ENCODE results near the gene COPB2. TPM values are rescaled to one million over a fixed set of nuclear protein-coding genes. Genes with fewer than 3 reads are reported as not detected.
"Not testable (repeated sequence)": the region's sequence is repeated elsewhere in the genome, so short reads cannot be mapped to it uniquely, and the experiment has no call there.

COPB2 gene
- total RNA-seq, 5 donors from 2014 or later (not counting 1 experiment from before 2014, with no cell fraction given) = 25.6 to 76.6 (median 68.2) TPM

GRCh38 chr3:139414608-139415224 lies 25.3 kb upstream of the COPB2 start:
- DNase-seq = no peak
- peaks cover 28% of the 10 kb centered on the region for H3K36me3 Mint-ChIP-seq
- H3K4me1 Mint-ChIP-seq = no peaks in the 10 kb centered on the region
- peaks cover 29 to 78% (median 52%) of the 10 kb centered on the region in 3 donors for H3K9me3 Mint-ChIP-seq
- H3K27ac ChIP-seq (ENCODE audit: low read length) = no peak overlapping the region
- no peaks in the 10 kb centered on the region for H3K9me3 ChIP-seq
- ATAC-seq (replicated peaks in 1 of 4) = no peak
- H3K27me3 ChIP-seq (replicated peaks in 1 of 2; ENCODE audit: control insufficient read depth in 2 of 2, extremely low read depth in 1 of 2, insufficient read depth in 2 of 2, low read length in 1 of 2) = no peaks in the 10 kb centered on the region
- POLR2A ChIA-PET = no interaction called here
- no peak overlapping the region for H3K27ac Mint-ChIP-seq
- CTCF ChIA-PET = no interaction called here
- H3K4me3 ChIP-seq (ENCODE audit: control insufficient read depth in 1 of 2, extremely low read depth in 1 of 2, low read length in 1 of 2) = no peak overlapping the region
- H3K4me1 ChIP-seq (ENCODE audit: control insufficient read depth in 1 of 2, extremely low read depth in 1 of 2, insufficient read depth in 2 of 2, low read length in 2 of 2) = no peaks in the 10 kb centered on the region
- H3K36me3 ChIP-seq (ENCODE audit: control insufficient read depth in 2 of 2, extremely low read depth in 1 of 2, insufficient read depth in 1 of 2, low read length in 1 of 2) = no peaks in the 10 kb centered on the region
- 80% methylated on average over 1 of the region's 2 CpGs for WGBS (ENCODE audit: insufficient coverage)
- no peaks in the 10 kb centered on the region for H3K27me3 Mint-ChIP-seq
- no peak overlapping the region for H3K4me3 Mint-ChIP-seq

- H3K36me3 ChIP-seq (ENCODE audit: control insufficient read depth in 2 of 2, extremely low read depth in 1 of 2, insufficient read depth in 1 of 2, low read length in 1 of 2); H3K4me1 ChIP-seq (ENCODE audit: control insufficient read depth in 1 of 2, extremely low read depth in 1 of 2, insufficient read depth in 2 of 2, low read length in 2 of 2); H3K4me3 ChIP-seq (ENCODE audit: control insufficient read depth in 1 of 2, extremely low read depth in 1 of 2, low read length in 1 of 2); DNase-seq; H3K27ac Mint-ChIP-seq; POLR2A ChIA-PET; H3K27ac ChIP-seq (ENCODE audit: low read length); H3K27me3 ChIP-seq (replicated peaks in 1 of 2; ENCODE audit: control insufficient read depth in 2 of 2, extremely low read depth in 1 of 2, insufficient read depth in 2 of 2, low read length in 1 of 2); CTCF ChIA-PET; ATAC-seq (replicated peaks in 1 of 4); H3K9me3 ChIP-seq; H3K4me3 Mint-ChIP-seq; H3K4me1 Mint-ChIP-seq; H3K27me3 Mint-ChIP-seq: not testable (repeated sequence)
- Mint-ChIP-seq H3K36me3 (peaks cover 23% of the 10 kb centered on the region), H3K9me3 (peaks cover 29 to 92% (median 60%) of the 10 kb centered on the region in 3 donors)
Observed at GRCh38 chr3:139412891-139413290, 23.4 kb upstream of the COPB2 start.

- H3K27ac ChIP-seq (ENCODE audit: low read length); DNase-seq; H3K36me3 ChIP-seq (ENCODE audit: control insufficient read depth in 2 of 2, extremely low read depth in 1 of 2, insufficient read depth in 1 of 2, low read length in 1 of 2); ATAC-seq (replicated peaks in 1 of 4); H3K27me3 ChIP-seq (replicated peaks in 1 of 2; ENCODE audit: control insufficient read depth in 2 of 2, extremely low read depth in 1 of 2, insufficient read depth in 2 of 2, low read length in 1 of 2); H3K27me3 Mint-ChIP-seq; H3K4me1 Mint-ChIP-seq; H3K4me3 Mint-ChIP-seq; H3K9me3 ChIP-seq; H3K4me3 ChIP-seq (ENCODE audit: control insufficient read depth in 1 of 2, extremely low read depth in 1 of 2, low read length in 1 of 2); POLR2A ChIA-PET; H3K4me1 ChIP-seq (ENCODE audit: control insufficient read depth in 1 of 2, extremely low read depth in 1 of 2, insufficient read depth in 2 of 2, low read length in 2 of 2); H3K27ac Mint-ChIP-seq: not testable (repeated sequence)
- CTCF ChIA-PET = interaction anchor here (0.7 kb wide), 2 partner anchors 280 to 1055 kb away, joined by 3 to 4 read pairs; no protein-coding TSS in a partner anchor
- H3K9me3 Mint-ChIP-seq = peaks cover 13 to 37% (median 29%) of the 10 kb centered on the region in 3 donors
- H3K36me3 Mint-ChIP-seq = peaks cover 38% of the 10 kb centered on the region
- no CpG with 5 or more reads among the region's 2 CpGs for WGBS (ENCODE audit: insufficient coverage)
Observed at GRCh38 chr3:139401155-139401554, 11.7 kb upstream of the COPB2 start.

- Mint-ChIP-seq H3K27ac (no peak overlapping the region), H3K9me3 (peaks cover 0 to 12% (median 8%) of the 10 kb centered on the region in 3 donors), H3K4me3 (no peak overlapping the region), H3K36me3 (peaks cover 13% of the 10 kb centered on the region), H3K4me1 (no peaks in the 10 kb centered on the region), H3K27me3 (no peaks in the 10 kb centered on the region)
- WGBS (ENCODE audit: insufficient coverage) = 100% methylated on average over 1 of the region's 3 CpGs
- no peaks in the 10 kb centered on the region for H3K4me1 ChIP-seq (ENCODE audit: control insufficient read depth in 1 of 2, extremely low read depth in 1 of 2, insufficient read depth in 2 of 2, low read length in 2 of 2)
- no peaks in the 10 kb centered on the region for H3K9me3 ChIP-seq
- no peak for ATAC-seq (replicated peaks in 1 of 4)
- ChIA-PET CTCF (no interaction called here), POLR2A (no interaction called here)
- H3K27ac ChIP-seq (ENCODE audit: low read length) = no peak overlapping the region
- no peak overlapping the region for H3K4me3 ChIP-seq (ENCODE audit: control insufficient read depth in 1 of 2, extremely low read depth in 1 of 2, low read length in 1 of 2)
- no peaks in the 10 kb centered on the region for H3K27me3 ChIP-seq (replicated peaks in 1 of 2; ENCODE audit: control insufficient read depth in 2 of 2, extremely low read depth in 1 of 2, insufficient read depth in 2 of 2, low read length in 1 of 2)
- no peaks in the 10 kb centered on the region for H3K36me3 ChIP-seq (ENCODE audit: control insufficient read depth in 2 of 2, extremely low read depth in 1 of 2, insufficient read depth in 1 of 2, low read length in 1 of 2)
- DNase-seq = no peak
Observed at GRCh38 chr3:139396707-139397106, 7.3 kb upstream of the COPB2 start.

GRCh38 chr3:139394116-139394515 lies 4.7 kb upstream of the COPB2 start:
- ChIA-PET POLR2A (no interaction called here), CTCF (no interaction called here)
- Mint-ChIP-seq H3K27ac (no peak overlapping the region), H3K4me1 (peaks cover 15 to 20% (median 19%) of the 10 kb centered on the region in 3 donors), H3K4me3 (no peak overlapping the region), H3K36me3 (peaks cover 1% of the 10 kb centered on the region), H3K27me3 (no peaks in the 10 kb centered on the region), H3K9me3 (no peaks in the 10 kb centered on the region)
- Histone ChIP-seq H3K4me1 (ENCODE audit: control insufficient read depth in 1 of 2, extremely low read depth in 1 of 2, insufficient read depth in 2 of 2, low read length in 2 of 2) (peaks cover 0 to 9% of the 10 kb centered on the region in 2 experiments), H3K36me3 (ENCODE audit: control insufficient read depth in 2 of 2, extremely low read depth in 1 of 2, insufficient read depth in 1 of 2, low read length in 1 of 2) (no peaks in the 10 kb centered on the region), H3K4me3 (ENCODE audit: control insufficient read depth in 1 of 2, extremely low read depth in 1 of 2, low read length in 1 of 2) (no peak overlapping the region), H3K9me3 (no peaks in the 10 kb centered on the region), H3K27me3 (replicated peaks in 1 of 2; ENCODE audit: control insufficient read depth in 2 of 2, extremely low read depth in 1 of 2, insufficient read depth in 2 of 2, low read length in 1 of 2) (no peaks in the 10 kb centered on the region), H3K27ac (ENCODE audit: low read length) (no peak overlapping the region)
- ATAC-seq (replicated peaks in 1 of 4) = no peak
- no peak for DNase-seq

GRCh38 chr3:139388821-139389551 lies 461 bp downstream of the COPB2 start:
- peak overlapping the region; percentile 92 to 98 for H3K4me3 ChIP-seq (ENCODE audit: control insufficient read depth in 1 of 2, extremely low read depth in 1 of 2, low read length in 1 of 2)
- peak overlapping the region; percentile 95 for H3K27ac ChIP-seq (ENCODE audit: low read length)
- POLR2A ChIA-PET = interaction anchor here (0.6 to 1.3 kb wide), 6 partner anchors 22 to 1878 kb away, joined by 3 to 6 read pairs (median 4); no protein-coding TSS in a partner anchor
- H3K9me3 ChIP-seq = no peaks in the 10 kb centered on the region
- ATAC-seq (replicated peaks in 1 of 4) (peak; percentile 29 to 45 (median 37)), DNase-seq (peak in 21 of 35 experiments; percentile 3 to 47 (median 24))
- CTCF ChIA-PET = interaction anchor here in 1 of 2 donors (0.7 kb wide), 1 partner anchor 15 kb away, joined by 3 read pairs; no protein-coding TSS in a partner anchor
- peaks cover 11 to 25% of the 10 kb centered on the region in 2 experiments for H3K4me1 ChIP-seq (ENCODE audit: control insufficient read depth in 1 of 2, extremely low read depth in 1 of 2, insufficient read depth in 2 of 2, low read length in 2 of 2)
- Mint-ChIP-seq H3K27ac (peak overlapping the region; percentile 98 to 99), H3K4me1 (peaks cover 52 to 61% (median 61%) of the 10 kb centered on the region in 3 donors), H3K4me3 (peak overlapping the region; percentile 91 to 99 (median 99)), H3K36me3 (no peaks in the 10 kb centered on the region), H3K27me3 (no peaks in the 10 kb centered on the region), H3K9me3 (no peaks in the 10 kb centered on the region)
- no peaks in the 10 kb centered on the region for H3K27me3 ChIP-seq (replicated peaks in 1 of 2; ENCODE audit: control insufficient read depth in 2 of 2, extremely low read depth in 1 of 2, insufficient read depth in 2 of 2, low read length in 1 of 2)
- WGBS (ENCODE audit: insufficient coverage) = 0% methylated on average over 21 of the region's 25 CpGs
- peaks cover 0 to 2% of the 10 kb centered on the region in 2 donors for H3K36me3 ChIP-seq (ENCODE audit: control insufficient read depth in 2 of 2, extremely low read depth in 1 of 2, insufficient read depth in 1 of 2, low read length in 1 of 2)

Data from T-cell (primary cell).